SH-SY5Y (cell line): Measurements from ENCODE around the gene MOB4.

Experiments
- GATA2 ChIP-seq: IDR thresholded peaks from 2 replicates; pipeline ENCODE4 v1.6.1; 2011; ENCODE audit warnings: mild to moderate bottlenecking, low read depth, low read length
- GATA3 ChIP-seq: IDR thresholded peaks from 2 replicates; pipeline ENCODE4 v1.6.1; 2011; ENCODE audit warnings: low read depth, mild to moderate bottlenecking, low read length, moderate library complexity

GRCh38 chr2:197497326-197497725 is 18.5 kb upstream of the MOB4 start:
- TF ChIP-seq GATA3 (no peak), GATA2 (no peak)
